Measurements from ENCODE around the gene ETS1.

The ETS1 gene

DNA sequence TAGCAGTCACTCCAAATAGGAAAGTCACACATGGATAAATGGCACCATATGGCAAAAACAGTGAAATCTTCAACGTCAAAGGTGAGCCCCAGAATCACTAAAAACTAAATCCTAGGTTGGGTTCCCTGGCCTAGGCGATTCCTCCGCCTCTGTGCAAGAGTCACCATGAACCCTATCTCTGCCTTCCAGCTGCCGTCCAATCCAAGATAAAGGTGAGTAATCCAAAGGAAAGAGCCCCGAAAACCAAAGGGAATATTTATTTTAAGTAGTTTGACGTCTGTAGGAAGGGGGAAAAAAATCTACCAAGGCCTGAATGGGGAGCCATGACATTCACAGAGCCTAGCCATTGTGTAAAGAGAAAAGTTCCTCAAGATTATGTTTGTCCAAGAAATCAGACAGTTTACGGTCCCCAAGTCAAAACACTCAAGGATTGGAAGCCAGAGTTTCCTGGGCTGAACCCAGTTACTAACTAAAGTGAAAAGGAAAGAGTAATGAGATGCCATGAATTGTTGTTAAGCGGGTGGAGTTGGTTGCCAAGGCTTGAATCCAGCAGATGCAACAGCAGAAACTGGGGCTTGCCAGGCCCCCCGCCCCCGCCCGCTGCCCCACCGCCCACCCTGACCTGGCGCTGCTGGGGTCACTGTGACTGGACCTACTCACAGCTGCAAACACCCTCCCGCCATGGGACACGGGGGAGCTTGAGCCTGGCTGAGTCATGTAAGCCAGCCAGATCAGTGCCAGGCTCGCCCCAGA, 39.7 kb upstream of the ETS1 start:
- Histone ChIP-seq H3K4me3 (ENCODE audit: insufficient read depth, low read depth, low read length) (no peak overlapping the region), H3K9me3 (ENCODE audit: control insufficient read depth, low read length) (no peaks in the 10 kb centered on the region), H3K27ac (ENCODE audit: insufficient read depth, low read depth, low read length, poor library complexity, severe bottlenecking) (no peak overlapping the region), H3K36me3 (ENCODE audit: control insufficient read depth, insufficient read depth, low read length) (no peaks in the 10 kb centered on the region), H3K4me1 (ENCODE audit: control insufficient read depth, insufficient read depth, low read length) (peaks cover 2% of the 10 kb centered on the region), H3K27me3 (ENCODE audit: control insufficient read depth, insufficient read depth, low read length, poor library complexity, severe bottlenecking) (peaks cover 4% of the 10 kb centered on the region)
- 88 to 89% methylated on average over 16 of the region's 16 CpGs for WGBS, 2 experiments

DNA sequence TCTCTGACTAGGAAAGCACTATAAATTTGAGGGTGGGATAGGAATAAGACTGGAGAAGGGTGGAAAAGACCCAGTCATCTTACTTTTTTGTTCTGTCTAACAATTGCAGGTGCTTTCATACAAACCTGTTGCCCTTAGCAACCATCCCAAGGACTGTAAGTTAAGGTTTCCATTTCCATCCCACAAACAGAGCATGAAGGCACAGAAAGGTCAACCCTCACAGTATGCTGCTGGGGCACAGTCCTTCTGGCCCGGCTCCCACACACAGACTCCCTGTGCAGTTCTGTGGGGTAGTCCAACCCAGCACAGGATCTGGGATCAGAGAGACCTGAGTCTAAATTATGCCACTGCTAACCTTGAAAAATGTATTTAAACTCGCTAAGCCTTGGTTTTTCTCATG, 38.4 kb upstream of the ETS1 start:
- Histone ChIP-seq H3K36me3 (ENCODE audit: control insufficient read depth, insufficient read depth, low read length) (no peaks in the 10 kb centered on the region), H3K27me3 (ENCODE audit: control insufficient read depth, insufficient read depth, low read length, poor library complexity, severe bottlenecking) (peaks cover 4% of the 10 kb centered on the region), H3K4me1 (ENCODE audit: control insufficient read depth, insufficient read depth, low read length) (peaks cover 5% of the 10 kb centered on the region), H3K9me3 (ENCODE audit: control insufficient read depth, low read length) (no peaks in the 10 kb centered on the region), H3K4me3 (ENCODE audit: insufficient read depth, low read depth, low read length) (no peak overlapping the region), H3K27ac (ENCODE audit: insufficient read depth, low read depth, low read length, poor library complexity, severe bottlenecking) (no peak overlapping the region)
- 80 to 83% methylated on average over 2 of the region's 2 CpGs for WGBS, 2 experiments

DNA sequence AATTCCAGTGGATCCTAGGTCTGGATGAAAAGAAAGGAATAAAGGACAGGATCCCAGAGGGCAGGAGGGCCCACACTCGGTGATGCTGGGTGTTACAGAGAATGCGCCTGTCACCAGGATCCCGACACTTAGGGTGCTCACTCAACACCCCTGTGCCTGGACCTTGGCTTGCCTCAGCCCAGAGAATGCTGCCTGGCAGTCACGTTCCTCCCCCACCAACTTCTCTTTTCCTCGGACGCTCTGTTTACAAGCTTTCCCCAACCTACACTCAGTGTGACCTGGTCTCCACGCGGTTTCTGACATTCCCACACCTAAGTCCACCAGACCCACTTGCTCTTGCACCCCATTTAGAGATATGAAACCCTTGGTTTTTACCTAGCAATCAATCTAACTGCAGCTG, 38.0 kb upstream of the ETS1 start:
- peaks cover 7% of the 10 kb centered on the region for H3K27me3 ChIP-seq (ENCODE audit: control insufficient read depth, insufficient read depth, low read length, poor library complexity, severe bottlenecking)
- no peak overlapping the region for H3K27ac ChIP-seq (ENCODE audit: insufficient read depth, low read depth, low read length, poor library complexity, severe bottlenecking)
- 83 to 84% methylated on average over 8 of the region's 8 CpGs for WGBS, 2 experiments
- H3K36me3 ChIP-seq (ENCODE audit: control insufficient read depth, insufficient read depth, low read length): no peaks in the 10 kb centered on the region
- no peaks in the 10 kb centered on the region for H3K9me3 ChIP-seq (ENCODE audit: control insufficient read depth, low read length)
- H3K4me3 ChIP-seq (ENCODE audit: insufficient read depth, low read depth, low read length): no peak overlapping the region
- peaks cover 5% of the 10 kb centered on the region for H3K4me1 ChIP-seq (ENCODE audit: control insufficient read depth, insufficient read depth, low read length)

DNA sequence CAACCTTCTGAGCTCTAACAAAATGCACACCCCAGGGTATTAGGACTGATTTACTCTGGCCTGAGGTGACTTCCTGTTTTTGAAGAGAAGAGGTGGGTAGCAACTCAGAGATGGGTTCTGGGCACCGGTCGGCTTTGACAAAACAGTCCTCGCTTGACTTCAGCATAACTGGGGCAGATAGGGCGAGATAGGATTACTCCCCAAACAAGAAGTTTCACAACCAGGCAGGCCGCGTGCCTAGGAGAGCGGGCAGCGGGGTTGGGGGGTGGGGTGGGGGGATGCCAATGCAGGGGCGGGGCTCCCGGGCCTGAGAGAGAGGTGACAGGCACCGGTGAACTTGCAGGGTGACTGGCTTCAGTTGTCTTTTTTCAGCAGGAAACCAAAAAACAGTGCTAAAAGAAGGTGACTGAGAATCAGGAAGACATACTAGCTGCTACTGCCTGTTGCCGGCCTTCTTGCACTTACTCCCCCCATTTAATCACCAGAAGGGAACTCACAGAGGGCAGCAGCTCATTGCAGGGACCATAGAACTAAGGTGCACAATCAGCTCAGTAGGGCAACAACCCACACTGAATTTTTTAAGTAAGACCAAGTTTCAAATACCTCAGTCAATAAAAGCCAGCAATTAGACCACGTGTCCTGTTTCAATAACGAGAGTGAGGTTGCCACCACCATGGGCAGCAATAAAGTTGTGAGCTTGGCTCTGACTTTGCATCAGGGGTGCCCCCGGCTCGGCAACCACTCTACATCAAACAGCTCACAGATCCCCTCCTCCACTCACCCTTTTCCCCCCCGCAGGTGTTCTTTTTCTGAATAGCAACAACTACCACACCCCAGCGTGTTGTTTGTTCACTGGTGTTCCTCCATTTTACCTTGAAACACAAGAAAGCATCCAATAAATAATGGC, 37.2 kb upstream of the ETS1 start:
- Histone ChIP-seq H3K27me3 (ENCODE audit: control insufficient read depth, insufficient read depth, low read length, poor library complexity, severe bottlenecking) (peaks cover 14% of the 10 kb centered on the region), H3K27ac (ENCODE audit: insufficient read depth, low read depth, low read length, poor library complexity, severe bottlenecking) (no peak overlapping the region), H3K4me1 (ENCODE audit: control insufficient read depth, insufficient read depth, low read length) (peaks cover 5% of the 10 kb centered on the region), H3K9me3 (ENCODE audit: control insufficient read depth, low read length) (no peaks in the 10 kb centered on the region), H3K36me3 (ENCODE audit: control insufficient read depth, insufficient read depth, low read length) (no peaks in the 10 kb centered on the region), H3K4me3 (ENCODE audit: insufficient read depth, low read depth, low read length) (no peak overlapping the region)
- 76 to 78% methylated on average over 18 of the region's 18 CpGs for WGBS, 2 experiments

DNA sequence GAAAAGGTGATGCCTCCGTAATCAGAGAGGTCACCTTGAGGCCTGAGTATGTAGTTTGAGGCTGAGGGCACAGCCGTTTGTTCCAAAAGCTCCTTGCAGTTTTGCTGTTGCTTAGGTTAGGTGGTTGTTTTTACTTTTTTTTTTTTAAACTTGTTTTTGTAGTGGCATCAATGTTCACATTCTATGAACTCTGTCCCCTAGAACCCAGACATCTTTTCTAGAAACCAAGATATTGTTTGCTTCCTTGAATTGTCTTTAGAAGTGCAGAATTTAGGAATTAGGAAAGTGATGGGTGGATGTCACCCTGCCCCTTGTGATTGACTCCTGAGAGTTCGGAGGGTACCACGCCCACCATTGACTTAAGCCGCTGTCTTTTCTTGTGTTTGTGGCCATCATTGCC, 35.7 kb upstream of the ETS1 start:
- H3K4me1 ChIP-seq (ENCODE audit: control insufficient read depth, insufficient read depth, low read length): peaks cover 5% of the 10 kb centered on the region
- no peak overlapping the region for H3K27ac ChIP-seq (ENCODE audit: insufficient read depth, low read depth, low read length, poor library complexity, severe bottlenecking)
- H3K36me3 ChIP-seq (ENCODE audit: control insufficient read depth, insufficient read depth, low read length): no peaks in the 10 kb centered on the region
- H3K4me3 ChIP-seq (ENCODE audit: insufficient read depth, low read depth, low read length): no peak overlapping the region
- H3K9me3 ChIP-seq (ENCODE audit: control insufficient read depth, low read length): no peaks in the 10 kb centered on the region
- peaks cover 15% of the 10 kb centered on the region for H3K27me3 ChIP-seq (ENCODE audit: control insufficient read depth, insufficient read depth, low read length, poor library complexity, severe bottlenecking)
- 71 to 75% methylated on average over 5 of the region's 5 CpGs for WGBS, 2 experiments

- Histone ChIP-seq H3K36me3 (ENCODE audit: control insufficient read depth, insufficient read depth, low read length) (no peaks in the 10 kb centered on the region), H3K9me3 (ENCODE audit: control insufficient read depth, low read length) (no peaks in the 10 kb centered on the region), H3K27ac (ENCODE audit: insufficient read depth, low read depth, low read length, poor library complexity, severe bottlenecking) (no peak overlapping the region), H3K4me1 (ENCODE audit: control insufficient read depth, insufficient read depth, low read length) (peaks cover 5% of the 10 kb centered on the region), H3K4me3 (ENCODE audit: insufficient read depth, low read depth, low read length) (no peak overlapping the region), H3K27me3 (ENCODE audit: control insufficient read depth, insufficient read depth, low read length, poor library complexity, severe bottlenecking) (peaks cover 19% of the 10 kb centered on the region)
- 85 to 87% methylated on average over 17 of the region's 17 CpGs for WGBS, 2 experiments
Observed at GRCh38 chr11:128621601-128622501, 34.5 kb upstream of the ETS1 start.

GRCh38 chr11:128620309-128621100, 33.1 kb upstream of the ETS1 start:
- Histone ChIP-seq H3K4me1 (ENCODE audit: control insufficient read depth, insufficient read depth, low read length) (peaks cover 5% of the 10 kb centered on the region), H3K27me3 (ENCODE audit: control insufficient read depth, insufficient read depth, low read length, poor library complexity, severe bottlenecking) (peaks cover 20% of the 10 kb centered on the region), H3K9me3 (ENCODE audit: control insufficient read depth, low read length) (no peaks in the 10 kb centered on the region), H3K36me3 (ENCODE audit: control insufficient read depth, insufficient read depth, low read length) (no peaks in the 10 kb centered on the region), H3K27ac (ENCODE audit: insufficient read depth, low read depth, low read length, poor library complexity, severe bottlenecking) (no peak overlapping the region), H3K4me3 (ENCODE audit: insufficient read depth, low read depth, low read length) (no peak overlapping the region)
- WGBS, 2 experiments: 86 to 91% methylated on average over 9 of the region's 9 CpGs

GRCh38 chr11:128619540-128620308, 32.4 kb upstream of the ETS1 start:
- Histone ChIP-seq H3K27ac (ENCODE audit: insufficient read depth, low read depth, low read length, poor library complexity, severe bottlenecking) (no peak overlapping the region), H3K27me3 (ENCODE audit: control insufficient read depth, insufficient read depth, low read length, poor library complexity, severe bottlenecking) (peaks cover 28% of the 10 kb centered on the region), H3K4me1 (ENCODE audit: control insufficient read depth, insufficient read depth, low read length) (peaks cover 5% of the 10 kb centered on the region), H3K4me3 (ENCODE audit: insufficient read depth, low read depth, low read length) (no peak overlapping the region), H3K36me3 (ENCODE audit: control insufficient read depth, insufficient read depth, low read length) (no peaks in the 10 kb centered on the region), H3K9me3 (ENCODE audit: control insufficient read depth, low read length) (no peaks in the 10 kb centered on the region)
- 74 to 77% methylated on average over 10 of the region's 10 CpGs for WGBS, 2 experiments

DNA sequence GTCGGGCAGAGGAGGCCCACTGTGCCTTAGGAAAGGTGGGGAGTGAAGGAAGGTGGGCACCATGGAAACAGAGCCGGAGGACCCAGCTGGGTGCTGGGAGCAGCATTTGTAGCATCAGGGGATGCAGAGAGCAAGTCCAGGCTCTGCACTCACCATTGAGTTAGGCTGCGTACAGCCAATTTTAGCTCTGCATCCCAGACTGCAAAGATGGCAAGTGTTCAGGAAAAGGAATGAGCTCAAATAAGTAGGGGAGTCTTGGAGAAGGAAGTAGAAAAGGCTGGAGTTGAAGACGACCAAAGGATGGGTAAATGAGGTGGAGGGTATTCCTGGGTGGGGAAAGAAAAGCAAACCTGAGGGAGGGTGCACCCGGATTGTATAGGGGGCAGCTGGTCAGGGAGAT, 31.6 kb upstream of the ETS1 start:
- H3K4me3 ChIP-seq (ENCODE audit: insufficient read depth, low read depth, low read length): no peak overlapping the region
- no peaks in the 10 kb centered on the region for H3K36me3 ChIP-seq (ENCODE audit: control insufficient read depth, insufficient read depth, low read length)
- peaks cover 31% of the 10 kb centered on the region for H3K27me3 ChIP-seq (ENCODE audit: control insufficient read depth, insufficient read depth, low read length, poor library complexity, severe bottlenecking)
- 90% methylated on average over 5 of the region's 5 CpGs for WGBS, 2 experiments
- no peaks in the 10 kb centered on the region for H3K9me3 ChIP-seq (ENCODE audit: control insufficient read depth, low read length)
- no peak overlapping the region for H3K27ac ChIP-seq (ENCODE audit: insufficient read depth, low read depth, low read length, poor library complexity, severe bottlenecking)
- H3K4me1 ChIP-seq (ENCODE audit: control insufficient read depth, insufficient read depth, low read length): peaks cover 5% of the 10 kb centered on the region

Measured in ectodermal cell (in vitro differentiated cells).